Measurements from ENCODE around the gene AGT. TPM values are rescaled to one million over a fixed set of nuclear protein-coding genes. Genes with fewer than 3 reads are reported as not detected.
A peak's percentile ranks its signal among the peaks of the same experiment; 100 is the strongest.
"Not testable (repeated sequence)": the region's sequence is repeated elsewhere in the genome, so short reads cannot be mapped to it uniquely, and the experiment has no call there.

The AGT gene
- total and polyA plus RNA-seq, 7 donors: 9.2 to 187 (median 38.0) TPM

DNA sequence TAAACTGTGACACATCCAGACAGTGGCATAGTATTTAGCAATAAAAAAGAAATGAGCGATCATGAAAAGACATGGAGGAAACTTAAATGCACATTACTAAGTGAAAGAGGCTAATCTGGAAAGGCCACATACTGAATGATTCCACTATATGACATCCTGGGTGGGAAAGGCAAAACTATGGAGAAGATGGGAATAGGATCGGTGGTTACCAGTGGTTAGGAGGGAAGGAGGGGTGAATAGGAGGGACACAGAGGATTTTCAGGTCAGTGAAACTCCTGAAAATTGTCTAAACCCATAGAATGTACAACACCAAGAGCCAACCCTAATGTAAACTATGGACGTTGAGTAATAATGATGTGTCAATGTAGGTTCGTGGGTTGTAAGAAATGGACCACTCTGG is 13.8 kb downstream of the AGT start:
- 91 to 95% (median 94%) methylated on average over 4 of the region's 4 CpGs for WGBS, 3 donors
- intact Hi-C loops (cut with DNase I): loop anchor here in 1 of 2 donors (5.0 kb wide), 1 partner anchor 72 kb away; no protein-coding TSS in a partner anchor
- no peak for DNase-seq
- Histone ChIP-seq H3K4me3 (no peak overlapping the region), H3K9me3 (no peaks in the 10 kb centered on the region), H3K4me1 (peaks cover 13% of the 10 kb centered on the region), H3K36me3 (ENCODE audit: insufficient read depth in 1 of 2, low read depth in 1 of 2) (peaks cover 0 to 32% of the 10 kb centered on the region in 2 donors), H3K27me3 (ENCODE audit: insufficient read depth in 3 of 3, low read length in 2 of 3) (no peaks in the 10 kb centered on the region), H3K27ac (no peak overlapping the region)
- no peak for TF ChIP-seq CTCF (IDR thresholded peaks at IDR 0.05)
- no peak for ATAC-seq

DNA sequence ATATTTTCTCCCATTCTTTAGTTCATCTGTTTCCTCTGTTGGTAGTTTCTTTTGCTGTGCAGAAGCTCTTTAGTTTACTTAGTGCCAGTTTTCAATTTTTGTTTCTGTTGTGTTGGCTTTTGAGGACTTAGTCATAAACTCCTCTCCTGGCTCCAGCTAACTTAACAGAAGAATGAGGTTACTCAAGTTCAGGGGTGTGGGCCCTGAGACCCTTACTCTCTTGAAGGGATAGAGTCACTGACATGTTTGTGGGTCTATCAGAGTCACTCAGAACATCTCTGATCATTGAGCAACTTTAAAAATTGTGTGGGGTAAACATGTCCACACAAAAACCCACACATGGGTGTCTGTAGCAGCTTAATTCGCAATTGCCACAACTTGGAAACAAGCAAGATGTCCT is 14.2 kb downstream of the AGT start:
- intact Hi-C loops (cut with DNase I): loop anchor here (5.0 kb wide), 1 partner anchor 73 kb away; no protein-coding TSS in a partner anchor
- DNase-seq: no peak
- Histone ChIP-seq H3K9me3 (no peaks in the 10 kb centered on the region), H3K4me3 (no peak overlapping the region), H3K4me1 (peaks cover 13% of the 10 kb centered on the region), H3K36me3 (ENCODE audit: insufficient read depth in 1 of 2, low read depth in 1 of 2) (peaks cover 0 to 32% of the 10 kb centered on the region in 2 donors), H3K27ac (no peak overlapping the region), H3K27me3 (ENCODE audit: insufficient read depth in 3 of 3, low read length in 2 of 3) (no peaks in the 10 kb centered on the region)
- WGBS, 3 donors: 92 to 94% (median 92%) methylated on average over 1 of the region's 1 CpG
- ATAC-seq: no peak
- TF ChIP-seq CTCF (IDR thresholded peaks at IDR 0.05): no peak

DNA sequence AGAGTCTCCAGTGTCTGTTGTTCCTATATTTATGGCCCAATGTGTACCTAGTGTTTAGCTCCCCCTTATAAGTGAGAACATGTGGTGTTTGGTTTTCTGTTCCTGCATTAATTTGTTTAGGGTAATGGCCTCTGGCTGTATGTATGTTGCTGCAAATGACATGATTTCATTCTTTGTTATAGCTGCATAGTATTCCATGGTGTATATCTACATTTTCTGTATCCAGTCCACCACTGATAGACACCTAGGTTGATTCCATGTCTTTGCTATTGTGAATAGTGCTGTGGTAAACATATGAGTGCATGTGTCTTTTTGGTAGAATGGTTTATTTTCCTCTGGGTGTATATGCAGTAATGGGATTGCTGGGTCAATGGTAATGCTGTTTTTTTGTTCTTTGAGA is 15.0 kb downstream of the AGT start:
- H3K4me3 ChIP-seq; H3K27me3 ChIP-seq (ENCODE audit: insufficient read depth in 3 of 3, low read length in 2 of 3); H3K9me3 ChIP-seq; ATAC-seq; H3K27ac ChIP-seq; DNase-seq: not testable (repeated sequence)
- Histone ChIP-seq H3K36me3 (ENCODE audit: insufficient read depth in 1 of 2, low read depth in 1 of 2) (peaks cover 0 to 33% of the 10 kb centered on the region in 2 donors), H3K4me1 (peaks cover 13% of the 10 kb centered on the region)
- intact Hi-C loops (cut with DNase I): loop anchor here in 1 of 2 donors (5.0 kb wide), 1 partner anchor 73 kb away; no protein-coding TSS in a partner anchor

GRCh38 chr1:230698130-230698529 is 15.8 kb downstream of the AGT start:
- peaks cover 13% of the 10 kb centered on the region for H3K4me1 ChIP-seq
- H3K27ac ChIP-seq: no peak overlapping the region
- no peak for TF ChIP-seq CTCF (IDR thresholded peaks at IDR 0.05)
- no peaks in the 10 kb centered on the region for H3K27me3 ChIP-seq (ENCODE audit: insufficient read depth in 3 of 3, low read length in 2 of 3)
- 94 to 95% (median 95%) methylated on average over 14 of the region's 14 CpGs for WGBS, 3 donors
- H3K36me3 ChIP-seq (ENCODE audit: insufficient read depth in 1 of 2, low read depth in 1 of 2): peaks cover 0 to 33% of the 10 kb centered on the region in 2 donors
- ATAC-seq (no peak), DNase-seq (no peak)
- intact Hi-C loops (cut with DNase I): loop anchor here in 1 of 2 donors (5.0 kb wide), 1 partner anchor 74 kb away; no protein-coding TSS in a partner anchor
- no peak overlapping the region for H3K4me3 ChIP-seq
- H3K9me3 ChIP-seq: no peaks in the 10 kb centered on the region

DNA sequence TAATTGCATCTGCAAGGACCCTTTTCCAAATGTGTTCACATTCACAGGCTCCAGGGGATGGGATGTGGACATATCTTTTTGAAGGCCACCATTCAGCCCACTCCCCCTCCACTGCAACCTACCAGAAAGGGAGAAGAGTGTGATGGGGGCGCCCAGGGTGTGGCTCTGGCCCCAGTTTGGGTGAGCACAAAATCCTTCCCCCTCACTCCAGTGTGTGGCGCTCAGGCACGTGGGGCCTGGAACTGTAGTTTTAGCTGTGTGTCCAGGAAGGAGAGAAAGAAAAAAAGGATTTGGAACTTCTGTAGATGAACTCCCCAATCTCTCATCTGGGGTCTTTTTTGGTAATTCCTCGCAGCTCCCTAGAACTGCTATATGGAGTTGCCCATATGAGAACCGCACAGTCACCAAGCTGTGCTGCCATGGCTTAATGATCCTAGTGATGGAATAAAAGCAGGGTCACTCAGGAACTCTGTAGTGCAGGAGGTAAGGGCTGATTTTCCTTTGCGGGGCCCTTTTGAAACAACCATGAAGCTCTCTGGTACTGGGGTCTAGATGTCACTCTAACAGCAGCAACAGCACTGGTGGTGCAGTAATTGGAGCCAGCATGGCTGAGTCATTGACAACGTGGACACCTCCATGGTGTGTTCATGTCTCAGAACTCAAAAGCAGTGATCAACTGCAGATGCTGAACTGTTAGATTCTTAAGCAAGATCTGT is 17.0 kb downstream of the AGT start:
- H3K4me1 ChIP-seq: peaks cover 13% of the 10 kb centered on the region
- DNase-seq (no peak), ATAC-seq (peak; percentile 67 to 91 (median 85))
- intact Hi-C loops (cut with DNase I): loop anchor here in 1 of 2 donors (5.0 kb wide), 1 partner anchor 75 kb away; no protein-coding TSS in a partner anchor
- no peak for TF ChIP-seq CTCF (IDR thresholded peaks at IDR 0.05)
- H3K27me3 ChIP-seq (ENCODE audit: insufficient read depth in 3 of 3, low read length in 2 of 3): no peaks in the 10 kb centered on the region
- H3K4me3 ChIP-seq: no peak overlapping the region
- 68 to 73% (median 70%) methylated on average over 7 of the region's 7 CpGs for WGBS, 3 donors
- H3K9me3 ChIP-seq: no peaks in the 10 kb centered on the region
- no peak overlapping the region for H3K27ac ChIP-seq
- peaks cover 2 to 32% of the 10 kb centered on the region in 2 donors for H3K36me3 ChIP-seq (ENCODE audit: insufficient read depth in 1 of 2, low read depth in 1 of 2)
